IPS-18c (cell line): ENCODE data around the gene MEIKIN.

Experiments
- H3K4me3 ChIP-seq: 2 replicates; pipeline ENCODE4 v1.7.0; 2013; ENCODE audit warnings: low read depth, mild to moderate bottlenecking, low read length, moderate library complexity; ENCODE audit not compliant: insufficient read depth
- H3K9me3 ChIP-seq: one replicate; pipeline ENCODE4 v1.6.1; 2013; ENCODE audit warnings: mild to moderate bottlenecking, low read length, moderate library complexity; ENCODE audit not compliant: control insufficient read depth, insufficient read depth

MEIKIN gene

GRCh38 chr5:131771692-131772091 is 173.8 kb downstream of the MEIKIN start:
- H3K4me3 ChIP-seq, result no peak overlapping the region
- H3K9me3 ChIP-seq, result no peaks in the 10 kb centered on the region

- Histone ChIP-seq H3K4me3 (no peak overlapping the region), H3K9me3 (no peaks in the 10 kb centered on the region)
Observed at GRCh38 chr5:131769961-131770360, 175.5 kb downstream of the MEIKIN start.

- no peaks in the 10 kb centered on the region for H3K9me3 ChIP-seq
- H3K4me3 ChIP-seq, result no peak overlapping the region
Observed at GRCh38 chr5:131769336-131769735, 176.1 kb downstream of the MEIKIN start.

- Histone ChIP-seq H3K9me3 (no peaks in the 10 kb centered on the region), H3K4me3 (no peak overlapping the region)
Observed at GRCh38 chr5:131767891-131768290, 177.6 kb downstream of the MEIKIN start.

- H3K4me3 ChIP-seq, result no peak overlapping the region
Observed at GRCh38 chr5:131766689-131767088, 178.8 kb downstream of the MEIKIN start.

GRCh38 chr5:131765261-131765660 is 180.2 kb downstream of the MEIKIN start:
- Histone ChIP-seq H3K9me3 (no peaks in the 10 kb centered on the region), H3K4me3 (no peak overlapping the region)

More at GRCh38 chr5:131766689-131767088, 178.8 kb downstream of the MEIKIN start:
- H3K9me3 ChIP-seq, result no peaks in the 10 kb centered on the region

- Histone ChIP-seq H3K9me3 (no peaks in the 10 kb centered on the region), H3K4me3 (no peak overlapping the region)
Observed at GRCh38 chr5:131763968-131764367, 181.5 kb downstream of the MEIKIN start.

GRCh38 chr5:131760793-131761192 is 184.7 kb downstream of the MEIKIN start:
- H3K4me3 ChIP-seq, result no peak overlapping the region
- H3K9me3 ChIP-seq, result peaks cover 2% of the 10 kb centered on the region

GRCh38 chr5:131759704-131760103 is 185.8 kb downstream of the MEIKIN start:
- Histone ChIP-seq H3K9me3 (peaks cover 2% of the 10 kb centered on the region), H3K4me3 (no peak overlapping the region)

GRCh38 chr5:131758520-131758900 is 187.0 kb downstream of the MEIKIN start:
- no peak overlapping the region for H3K4me3 ChIP-seq
- H3K9me3 ChIP-seq, result peaks cover 2% of the 10 kb centered on the region

- Histone ChIP-seq H3K9me3 (peaks cover 2% of the 10 kb centered on the region), H3K4me3 (no peak overlapping the region)
Observed at GRCh38 chr5:131757830-131758519, 187.5 kb downstream of the MEIKIN start.
